Endothelial cell of umbilical vein (primary cell): ENCODE results near the gene CCT5. TPM values are rescaled to one million over a fixed set of nuclear protein-coding genes. Genes with fewer than 3 reads are reported as not detected.

ENCODE experiments used
- BruUV-seq: library from RNA; stranded (reverse); fragments of 400-500 nt; replicated peaks from 2 replicates; lab custom pipeline; 2021; lab: Mats Ljungman, UMichigan
- CTCF ChIA-PET: fragments of 300-600, 350-600 bp; sonication (Branson Sonifier 250); formaldehyde crosslinking; loops from one replicate; lab custom pipeline; 2021; ENCODE audit warnings: antibody characterized with exemption, inconsistent platforms; lab: Charles Lee
- POLR2A ChIA-PET: fragments of 300-600, 350-600 bp; sonication (Branson Sonifier 250); formaldehyde crosslinking; loops from one replicate; lab custom pipeline; 2021; ENCODE audit warnings: antibody characterized with exemption, inconsistent platforms; lab: Charles Lee
- DNase-seq: peaks from one replicate; pipeline ENCODE4 v3.0.0-alpha.2; 2011; ENCODE audit warnings: low read depth, low spot score
- FAIRE-seq: peaks from 2 replicates; lab custom pipeline; 2011; peaks lifted over from hg19 to GRCh38; lab: Jason Lieb, UNC
- H2AFZ ChIP-seq: 2 replicates; pipeline ENCODE4 v1.6.0; 2012; ENCODE audit warnings: low read depth, low read length, control low read depth, inconsistent platforms
- H3K27ac ChIP-seq: 2 replicates; pipeline ENCODE4 v1.5.1; 2011; ENCODE audit warnings: low read depth, mild to moderate bottlenecking, control low read depth, low read length, moderate library complexity; ENCODE audit not compliant: insufficient read depth
- H3K27me3 ChIP-seq, 2 experiments: 2 replicates each; pipeline versions ENCODE4 v1.6.0 to v1.6.1; 2011; ENCODE audit warnings: low read length in 2 of 2, mixed read lengths in 1 of 2; ENCODE audit not compliant: control insufficient read depth in 2 of 2, insufficient read depth in 2 of 2
- H3K36me3 ChIP-seq, 2 experiments: 2 replicates in 1 of 2; 3 replicates in 1 of 2; pipeline ENCODE4 v1.5.1; 2011; ENCODE audit warnings: low read length in 2 of 2, mild to moderate bottlenecking in 1 of 2, moderate library complexity in 1 of 2; ENCODE audit not compliant: control insufficient read depth in 2 of 2, insufficient read depth in 2 of 2; ENCODE audit errors: extremely low read depth in 1 of 2
- H3K4me1 ChIP-seq: 3 replicates; pipeline ENCODE4 v1.5.1; 2011; ENCODE audit warnings: mild to moderate bottlenecking, low read length; ENCODE audit not compliant: control insufficient read depth, insufficient read depth; ENCODE audit errors: extremely low read depth
- H3K4me2 ChIP-seq: 2 replicates; pipeline ENCODE4 v1.6.1; 2011; ENCODE audit warnings: low read length, control low read depth, mixed read lengths; ENCODE audit not compliant: insufficient read depth
- H3K4me3 ChIP-seq, 3 experiments: fragments of 200-600 bp in 1 of 3; sonication (generic), shearing (Covaris generic) in 1 of 3; replicated peaks in 1 of 3; 2 replicates each; pipeline ENCODE4 v1.5.1; 2011 to 2016; ENCODE audit warnings: control low read depth in 3 of 3, low read length in 3 of 3, mild to moderate bottlenecking in 2 of 3, inconsistent platforms in 1 of 3, low read depth in 1 of 3, moderate library complexity in 1 of 3; ENCODE audit not compliant: insufficient read depth in 1 of 3
- H3K79me2 ChIP-seq: 2 replicates; pipeline ENCODE4 v1.6.0; 2012; ENCODE audit warnings: low read length, inconsistent platforms; ENCODE audit not compliant: control insufficient read depth, insufficient read depth
- H3K9ac ChIP-seq: replicated peaks from 2 replicates; pipeline ENCODE3; 2011; ENCODE audit warnings: low read length, control low read depth; ENCODE audit not compliant: insufficient read depth; ENCODE audit errors: extremely low read depth
- H3K9me1 ChIP-seq: replicated peaks from 3 replicates; pipeline ENCODE4 v1.6.0; 2011; ENCODE audit warnings: mild to moderate bottlenecking, low read length; ENCODE audit not compliant: control insufficient read depth, insufficient read depth; ENCODE audit errors: extremely low read depth
- H3K9me3 ChIP-seq: replicated peaks from 2 replicates; pipeline ENCODE4 v1.5.1; 2012; ENCODE audit warnings: low read length, inconsistent platforms; ENCODE audit not compliant: control insufficient read depth, insufficient read depth
- H4K20me1 ChIP-seq: replicated peaks from 2 replicates; pipeline ENCODE3; 2011; ENCODE audit warnings: mild to moderate bottlenecking, low read length; ENCODE audit not compliant: control insufficient read depth, insufficient read depth; ENCODE audit errors: extremely low read depth
- EZH2 ChIP-seq: IDR thresholded peaks from 2 replicates; pipeline ENCODE4 v1.6.1; 2012; ENCODE audit warnings: borderline replicate concordance, low read depth, mild to moderate bottlenecking, moderate library complexity, low read length, inconsistent platforms; ENCODE audit not compliant: severe bottlenecking
- FOS ChIP-seq: IDR thresholded peaks from 2 replicates; pipeline ENCODE4 v1.6.1; 2011; ENCODE audit warnings: mild to moderate bottlenecking, low read length, moderate library complexity, borderline replicate concordance; ENCODE audit not compliant: insufficient read depth
- GATA2 ChIP-seq: IDR thresholded peaks from 2 replicates; pipeline ENCODE4 v1.7.0; 2011; ENCODE audit warnings: low read depth, mild to moderate bottlenecking, moderate library complexity, mixed read lengths, low read length; ENCODE audit not compliant: insufficient read length, insufficient read depth
- JUN ChIP-seq: IDR thresholded peaks from 2 replicates; pipeline ENCODE4 v1.6.1; 2011; ENCODE audit warnings: borderline replicate concordance, low read depth; ENCODE audit not compliant: insufficient read length, insufficient read depth
- MYC ChIP-seq: IDR thresholded peaks from one replicate; pipeline ENCODE4 v1.6.1; 2011; ENCODE audit warnings: mild to moderate bottlenecking, low read depth, low read length
- POLR2A ChIP-seq: IDR thresholded peaks from 2 replicates; pipeline ENCODE4 v1.6.1; 2012; ENCODE audit warnings: low read depth, mild to moderate bottlenecking, control low read depth, low read length
- POLR2AphosphoS5 ChIP-seq: IDR thresholded peaks from 2 replicates; pipeline ENCODE4 v1.6.1; 2012; ENCODE audit warnings: low read depth, mild to moderate bottlenecking, control low read depth, low read length, moderate library complexity; ENCODE audit not compliant: insufficient read depth
- dilution Hi-C: fragments of 300-500 bp; cut with MboI; formaldehyde crosslinking; loops from one replicate; pipeline ENCODE4 v1.15.0; 2019; ENCODE audit warnings: low sequenced_read_pairs; ENCODE audit not compliant: extremely low pct_ligation_motif_present
- intact Hi-C: fragments of 100-400 bp; cut with micrococcal nuclease; formaldehyde crosslinking; loops from one replicate; pipeline ENCODE4 v1.10.0; 2022
- polyA plus RNA-seq, 4 experiments: library from polyadenylated mRNA; depleted of rRNA in 3 of 4; stranded (reverse) in 3 of 4; unstranded in 1 of 4; fragments of >200 nt; gene quantifications; 2 replicates each; pipeline versions ENCODE4 v1.2.1 to v1.2.3, GENCODE V29; 2011 to 2012; ENCODE audit warnings: missing spikeins in 1 of 4
- total RNA-seq: library from RNA; stranded (reverse); gene quantifications from 2 replicates; pipeline ENCODE4 v1.2.3, GENCODE V29; 2021
- TF ChIP-seq, protein P1 (sequence below), 2 donors: IDR thresholded peaks; 1 replicate in 1 of 2; 2 replicates in 1 of 2; pipeline ENCODE4 v1.5.1; 2011; ENCODE audit warnings: low read length in 2 of 2, mild to moderate bottlenecking in 2 of 2, moderate library complexity in 2 of 2, control low read depth in 1 of 2, inconsistent platforms in 1 of 2, low read depth in 1 of 2; ENCODE audit not compliant: insufficient read depth in 1 of 2; ENCODE audit errors: extremely low read depth in 1 of 2
- TF ChIP-seq, protein P2 (sequence below): IDR thresholded peaks from 2 replicates; pipeline ENCODE4 v1.6.1; 2011; ENCODE audit not compliant: insufficient read depth, insufficient read length

The CCT5 gene
- total and polyA plus RNA-seq, 2 donors (not counting 3 experiments of a cell fraction or from before 2014, with no cell fraction given): 323 to 386 TPM

DNA sequence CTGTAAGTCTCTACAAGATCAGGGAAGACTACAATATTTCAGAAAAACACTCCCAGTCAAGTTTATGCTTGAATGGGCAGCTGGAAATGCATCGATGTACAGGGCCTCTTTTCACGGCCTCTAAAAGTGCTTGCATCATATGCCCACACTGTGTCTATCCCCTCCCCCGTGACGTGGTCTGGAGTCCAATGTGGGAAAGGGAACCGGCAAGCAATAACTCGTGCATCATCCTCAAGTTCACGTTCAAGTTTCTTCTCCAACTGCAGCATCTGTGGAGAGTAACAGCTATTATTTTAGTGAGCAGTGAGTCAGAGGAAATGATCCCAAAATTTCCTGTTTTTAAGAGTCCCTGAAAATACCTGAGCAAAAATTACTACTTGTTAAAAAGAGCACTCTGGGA lies 22.7 kb upstream of the CCT5 start:
- H3K4me2 ChIP-seq: no peak overlapping the region
- no peaks in the 10 kb centered on the region for H3K9me3 ChIP-seq
- no peak overlapping the region for H3K27ac ChIP-seq
- H4K20me1 ChIP-seq: no peaks in the 10 kb centered on the region
- no peak for DNase-seq
- no peaks in the 10 kb centered on the region for H3K9me1 ChIP-seq
- no peak overlapping the region for H2AFZ ChIP-seq
- ChIA-PET POLR2A (no interaction called here), CTCF (no interaction called here)
- no peaks in the 10 kb centered on the region for H3K27me3 ChIP-seq
- no TSS peak for BruUV-seq
- TF ChIP-seq, protein P1, sequence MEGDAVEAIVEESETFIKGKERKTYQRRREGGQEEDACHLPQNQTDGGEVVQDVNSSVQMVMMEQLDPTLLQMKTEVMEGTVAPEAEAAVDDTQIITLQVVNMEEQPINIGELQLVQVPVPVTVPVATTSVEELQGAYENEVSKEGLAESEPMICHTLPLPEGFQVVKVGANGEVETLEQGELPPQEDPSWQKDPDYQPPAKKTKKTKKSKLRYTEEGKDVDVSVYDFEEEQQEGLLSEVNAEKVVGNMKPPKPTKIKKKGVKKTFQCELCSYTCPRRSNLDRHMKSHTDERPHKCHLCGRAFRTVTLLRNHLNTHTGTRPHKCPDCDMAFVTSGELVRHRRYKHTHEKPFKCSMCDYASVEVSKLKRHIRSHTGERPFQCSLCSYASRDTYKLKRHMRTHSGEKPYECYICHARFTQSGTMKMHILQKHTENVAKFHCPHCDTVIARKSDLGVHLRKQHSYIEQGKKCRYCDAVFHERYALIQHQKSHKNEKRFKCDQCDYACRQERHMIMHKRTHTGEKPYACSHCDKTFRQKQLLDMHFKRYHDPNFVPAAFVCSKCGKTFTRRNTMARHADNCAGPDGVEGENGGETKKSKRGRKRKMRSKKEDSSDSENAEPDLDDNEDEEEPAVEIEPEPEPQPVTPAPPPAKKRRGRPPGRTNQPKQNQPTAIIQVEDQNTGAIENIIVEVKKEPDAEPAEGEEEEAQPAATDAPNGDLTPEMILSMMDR (IDR thresholded peaks at IDR 0.05; ENCODE audit: extremely low read depth in 1 of 2, insufficient read depth in 1 of 2, low read depth in 1 of 2, low read length in 2 of 2): no peak
- TF ChIP-seq FOS (no peak), POLR2A (no peak), JUN (no peak), POLR2AphosphoS5 (no peak), GATA2 (no peak), MYC (no peak), EZH2 (no peak)
- TF ChIP-seq, protein P2, sequence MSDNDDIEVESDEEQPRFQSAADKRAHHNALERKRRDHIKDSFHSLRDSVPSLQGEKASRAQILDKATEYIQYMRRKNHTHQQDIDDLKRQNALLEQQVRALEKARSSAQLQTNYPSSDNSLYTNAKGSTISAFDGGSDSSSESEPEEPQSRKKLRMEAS: no peak
- H3K9ac ChIP-seq: no peak overlapping the region
- H3K4me3 ChIP-seq: no peak overlapping the region
- no peaks in the 10 kb centered on the region for H3K36me3 ChIP-seq
- H3K4me1 ChIP-seq: peaks cover 5% of the 10 kb centered on the region
- dilution Hi-C loops (no loop called here), intact Hi-C loops (no loop called here)
- peak; percentile 63 for FAIRE-seq
- no peaks in the 10 kb centered on the region for H3K79me2 ChIP-seq
